HG03095 (cell line): ENCODE measurements around the gene ZNF212.

Source experiments
- ATAC-seq: cut with Tn5 transposase; IDR thresholded peaks from one replicate; pipeline ENCODE4 v1.9.1; 2021; ENCODE audit warnings: moderate library complexity; ENCODE audit not compliant: unreplicated experiment

The ZNF212 gene

GRCh38 chr7:149284343-149284742 lies 44.9 kb downstream of the ZNF212 start:
- peak; percentile 33 for ATAC-seq

- ATAC-seq: peak; percentile 96
Observed at GRCh38 chr7:149284850-149285585, 45.6 kb downstream of the ZNF212 start.

GRCh38 chr7:149285603-149286002 lies 46.2 kb downstream of the ZNF212 start:
- no peak for ATAC-seq

GRCh38 chr7:149286811-149287400 lies 47.5 kb downstream of the ZNF212 start:
- no peak for ATAC-seq

GRCh38 chr7:149287622-149288021 lies 48.2 kb downstream of the ZNF212 start:
- ATAC-seq: no peak

GRCh38 chr7:149289262-149289661 lies 49.8 kb downstream of the ZNF212 start:
- ATAC-seq: no peak

GRCh38 chr7:149289856-149290255 lies 50.4 kb downstream of the ZNF212 start:
- ATAC-seq: no peak

- ATAC-seq: no peak
Observed at GRCh38 chr7:149291036-149291780, 51.8 kb downstream of the ZNF212 start.

GRCh38 chr7:149291781-149292461 lies 52.5 kb downstream of the ZNF212 start:
- no peak for ATAC-seq

GRCh38 chr7:149292462-149292823 lies 53.0 kb downstream of the ZNF212 start:
- no peak for ATAC-seq

GRCh38 chr7:149293338-149293737 lies 53.9 kb downstream of the ZNF212 start:
- no peak for ATAC-seq

- no peak for ATAC-seq
Observed at GRCh38 chr7:149293946-149294633, 54.6 kb downstream of the ZNF212 start.

GRCh38 chr7:149294634-149295480 lies 55.4 kb downstream of the ZNF212 start:
- ATAC-seq: no peak

- no peak for ATAC-seq
Observed at GRCh38 chr7:149295481-149295850, 56.0 kb downstream of the ZNF212 start.

GRCh38 chr7:149296368-149296767 lies 56.9 kb downstream of the ZNF212 start:
- ATAC-seq: no peak

- no peak for ATAC-seq
Observed at GRCh38 chr7:149297034-149297755, 57.7 kb downstream of the ZNF212 start.

- ATAC-seq: no peak
Observed at GRCh38 chr7:149300620-149301285, 61.3 kb downstream of the ZNF212 start.

- ATAC-seq: no peak
Observed at GRCh38 chr7:149302222-149302621, 62.8 kb downstream of the ZNF212 start.

GRCh38 chr7:149302865-149303264 lies 63.4 kb downstream of the ZNF212 start:
- ATAC-seq: no peak
